ENCODE data around the gene TBX4.

Gene TBX4

DNA sequence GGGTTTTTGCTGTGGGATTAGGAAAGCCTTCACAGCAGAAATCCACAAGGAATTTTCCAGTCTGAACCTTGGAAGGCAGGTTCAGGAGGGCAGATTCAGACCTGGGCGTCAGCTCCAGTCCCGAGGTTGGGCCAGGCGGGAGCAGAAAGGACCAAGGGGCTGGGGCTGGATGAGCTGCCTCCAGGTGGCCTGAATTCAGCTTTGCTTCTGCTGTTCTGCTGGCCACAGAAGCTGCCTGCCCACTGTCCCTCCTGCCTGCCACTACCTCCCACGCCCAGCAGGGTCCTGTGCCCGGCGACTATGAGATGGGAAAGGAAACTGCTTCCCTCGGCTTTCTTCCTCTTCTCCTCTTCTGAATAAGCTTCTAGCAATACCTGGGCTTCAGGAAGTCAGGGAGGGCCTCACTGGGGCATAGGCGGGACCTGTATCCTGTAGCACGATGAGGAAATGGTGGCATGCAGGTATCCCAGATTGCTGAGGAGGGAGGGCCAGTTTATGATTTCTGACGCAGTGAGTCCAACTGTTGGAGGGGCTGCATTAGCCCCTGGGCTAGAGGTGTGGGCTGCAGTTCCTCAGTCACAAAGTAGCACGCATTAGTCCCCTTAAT is 18.4 kb downstream of the TBX4 start:
- ChIA-PET POLR2A (ENCODE audit: low non-redundant PET) (no interaction called here), CTCF (interaction anchor here (0.7 kb wide), 1 partner anchor 23 kb away, joined by 3 read pairs; no protein-coding TSS in a partner anchor)
- no peak overlapping the region for H3K27ac ChIP-seq
- TF ChIP-seq, protein P1, sequence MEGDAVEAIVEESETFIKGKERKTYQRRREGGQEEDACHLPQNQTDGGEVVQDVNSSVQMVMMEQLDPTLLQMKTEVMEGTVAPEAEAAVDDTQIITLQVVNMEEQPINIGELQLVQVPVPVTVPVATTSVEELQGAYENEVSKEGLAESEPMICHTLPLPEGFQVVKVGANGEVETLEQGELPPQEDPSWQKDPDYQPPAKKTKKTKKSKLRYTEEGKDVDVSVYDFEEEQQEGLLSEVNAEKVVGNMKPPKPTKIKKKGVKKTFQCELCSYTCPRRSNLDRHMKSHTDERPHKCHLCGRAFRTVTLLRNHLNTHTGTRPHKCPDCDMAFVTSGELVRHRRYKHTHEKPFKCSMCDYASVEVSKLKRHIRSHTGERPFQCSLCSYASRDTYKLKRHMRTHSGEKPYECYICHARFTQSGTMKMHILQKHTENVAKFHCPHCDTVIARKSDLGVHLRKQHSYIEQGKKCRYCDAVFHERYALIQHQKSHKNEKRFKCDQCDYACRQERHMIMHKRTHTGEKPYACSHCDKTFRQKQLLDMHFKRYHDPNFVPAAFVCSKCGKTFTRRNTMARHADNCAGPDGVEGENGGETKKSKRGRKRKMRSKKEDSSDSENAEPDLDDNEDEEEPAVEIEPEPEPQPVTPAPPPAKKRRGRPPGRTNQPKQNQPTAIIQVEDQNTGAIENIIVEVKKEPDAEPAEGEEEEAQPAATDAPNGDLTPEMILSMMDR (conservative IDR thresholded peaks at IDR 0.05; ENCODE audit: low read depth) = no peak
- no peak for DNase-seq (ENCODE audit: low spot score)

DNA sequence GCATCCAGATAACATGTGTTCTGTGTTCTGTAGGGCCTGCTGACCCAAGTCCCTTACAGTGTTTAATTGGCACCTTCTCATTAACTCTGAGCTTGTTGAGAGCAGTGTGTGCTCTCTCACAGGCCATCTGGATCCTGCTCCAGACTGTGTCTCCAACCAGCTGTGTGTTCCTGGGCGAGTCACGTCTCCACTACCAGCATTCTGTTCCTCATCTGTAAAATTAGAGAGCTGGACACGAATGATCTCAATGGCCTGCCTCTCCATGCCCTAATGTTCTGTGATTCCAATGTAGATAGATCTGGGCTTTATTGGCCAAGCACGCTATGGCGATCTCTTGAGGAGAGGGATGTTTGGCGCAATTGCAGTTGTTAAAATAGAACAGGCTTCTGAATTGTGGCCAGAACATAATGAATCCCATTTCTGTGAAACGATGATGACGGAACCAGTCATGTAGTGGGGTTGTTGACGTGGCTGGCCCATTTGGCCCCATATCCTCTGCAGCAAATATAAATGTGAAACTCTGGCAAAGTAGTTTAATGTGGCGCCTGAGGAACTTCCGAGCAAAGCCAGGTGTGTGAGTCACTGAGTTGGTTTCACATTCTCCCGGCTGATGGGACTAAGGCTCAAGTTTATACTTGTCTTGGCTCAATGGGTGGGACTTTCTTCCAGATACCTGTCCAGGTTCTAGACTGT is 22.2 kb downstream of the TBX4 start:
- TF ChIP-seq, protein P1 (conservative IDR thresholded peaks at IDR 0.05; ENCODE audit: low read depth) = no peak
- POLR2A ChIA-PET (ENCODE audit: low non-redundant PET) = no interaction called here
- peak overlapping the region; percentile 85 for H3K27ac ChIP-seq
- DNase-seq (ENCODE audit: low spot score) = peak; percentile 94
- CTCF ChIA-PET = interaction anchor here (0.6 kb wide), 1 partner anchor 69 kb away, joined by 3 read pairs; no protein-coding TSS in a partner anchor

DNA sequence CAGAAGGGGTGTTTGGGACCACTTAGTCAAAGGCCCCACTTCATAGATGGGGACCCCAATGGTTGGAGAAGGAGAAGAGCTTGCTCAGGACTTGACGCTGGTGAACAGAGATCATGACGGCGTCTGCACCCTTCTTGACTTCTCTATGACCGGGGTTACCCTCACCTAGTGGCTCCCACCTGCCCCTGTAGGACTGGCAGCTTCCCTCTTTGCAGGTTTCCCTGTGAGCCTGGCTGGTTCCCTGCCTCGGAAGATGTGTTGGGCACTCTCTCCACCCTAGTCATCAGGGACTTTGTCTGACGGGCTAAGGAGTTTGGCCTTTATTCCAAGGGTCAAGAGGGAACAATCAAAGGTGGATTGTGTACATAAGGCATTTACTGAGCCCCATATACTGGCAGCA is 22.7 kb downstream of the TBX4 start:
- TF ChIP-seq, protein P1 (conservative IDR thresholded peaks at IDR 0.05; ENCODE audit: low read depth) = no peak
- CTCF ChIA-PET = no interaction called here
- peak overlapping the region; percentile 85 for H3K27ac ChIP-seq
- no peak for DNase-seq (ENCODE audit: low spot score)
- POLR2A ChIA-PET (ENCODE audit: low non-redundant PET) = no interaction called here

DNA sequence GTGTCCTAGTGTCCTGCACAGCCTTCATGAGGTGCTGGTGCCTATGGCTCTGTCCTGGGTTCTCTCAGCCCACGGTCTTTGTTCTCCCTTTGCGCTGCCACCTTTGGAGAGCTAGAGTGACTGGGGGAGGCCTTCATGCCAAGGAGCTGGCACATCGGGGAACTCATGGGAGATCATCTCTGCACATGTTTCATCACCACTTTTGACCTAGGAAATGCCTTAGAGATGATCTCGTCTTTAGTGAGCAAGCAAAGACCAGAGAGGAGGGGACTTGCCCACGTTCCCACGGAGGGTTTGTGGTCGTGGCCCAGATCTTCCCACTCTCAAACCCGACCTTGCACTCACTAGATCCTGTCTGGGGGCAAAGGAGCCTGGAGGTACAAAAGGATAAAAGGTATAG is 23.5 kb downstream of the TBX4 start:
- ChIA-PET POLR2A (ENCODE audit: low non-redundant PET) (no interaction called here), CTCF (interaction anchor here (0.6 kb wide), 1 partner anchor 11 kb away, joined by 3 read pairs; no protein-coding TSS in a partner anchor)
- DNase-seq (ENCODE audit: low spot score) = no peak
- TF ChIP-seq, protein P1 (conservative IDR thresholded peaks at IDR 0.05; ENCODE audit: low read depth) = no peak
- H3K27ac ChIP-seq = peak overlapping the region; percentile 85; the same call in 1 of the 2 replicates

DNA sequence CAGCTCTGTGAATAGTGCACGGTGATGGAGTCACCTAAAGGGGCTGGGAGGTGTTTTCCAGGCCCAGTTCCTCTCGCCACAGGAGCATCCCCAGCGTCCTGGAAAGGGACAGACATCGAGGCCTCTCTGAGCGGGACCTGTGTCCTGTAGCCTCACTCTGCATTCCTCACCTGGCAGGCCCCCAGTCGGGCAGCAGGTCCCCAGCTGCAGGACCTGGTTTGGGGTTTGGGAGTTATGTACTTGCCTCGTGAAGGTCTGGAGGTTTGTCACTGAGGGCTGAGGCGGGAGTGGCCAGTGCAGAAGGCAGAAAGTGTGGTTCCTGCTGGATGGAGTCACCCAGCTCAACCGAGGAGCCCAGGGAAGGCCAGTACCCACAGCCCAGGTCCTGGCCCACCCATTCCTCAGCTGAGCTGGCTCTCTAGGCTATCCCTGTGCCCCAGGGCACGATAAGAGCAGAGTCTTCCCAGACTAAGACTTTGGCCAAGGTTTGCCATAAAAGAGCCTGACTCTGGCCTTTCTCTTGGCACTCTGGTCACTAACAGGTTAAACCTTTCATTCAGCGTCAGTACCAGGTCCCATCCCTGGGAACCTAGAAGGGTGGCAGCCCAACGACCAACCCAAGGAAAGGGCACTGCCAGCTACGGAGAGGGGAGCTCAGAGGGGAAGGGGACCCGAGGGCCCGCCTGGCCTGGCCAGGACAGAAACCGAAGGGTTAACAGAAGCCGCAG is 24.4 kb downstream of the TBX4 start:
- TF ChIP-seq, protein P1 (conservative IDR thresholded peaks at IDR 0.05; ENCODE audit: low read depth) = no peak
- CTCF ChIA-PET = no interaction called here
- no peak for DNase-seq (ENCODE audit: low spot score)
- POLR2A ChIA-PET (ENCODE audit: low non-redundant PET) = no interaction called here
- no peak overlapping the region for H3K27ac ChIP-seq

DNA sequence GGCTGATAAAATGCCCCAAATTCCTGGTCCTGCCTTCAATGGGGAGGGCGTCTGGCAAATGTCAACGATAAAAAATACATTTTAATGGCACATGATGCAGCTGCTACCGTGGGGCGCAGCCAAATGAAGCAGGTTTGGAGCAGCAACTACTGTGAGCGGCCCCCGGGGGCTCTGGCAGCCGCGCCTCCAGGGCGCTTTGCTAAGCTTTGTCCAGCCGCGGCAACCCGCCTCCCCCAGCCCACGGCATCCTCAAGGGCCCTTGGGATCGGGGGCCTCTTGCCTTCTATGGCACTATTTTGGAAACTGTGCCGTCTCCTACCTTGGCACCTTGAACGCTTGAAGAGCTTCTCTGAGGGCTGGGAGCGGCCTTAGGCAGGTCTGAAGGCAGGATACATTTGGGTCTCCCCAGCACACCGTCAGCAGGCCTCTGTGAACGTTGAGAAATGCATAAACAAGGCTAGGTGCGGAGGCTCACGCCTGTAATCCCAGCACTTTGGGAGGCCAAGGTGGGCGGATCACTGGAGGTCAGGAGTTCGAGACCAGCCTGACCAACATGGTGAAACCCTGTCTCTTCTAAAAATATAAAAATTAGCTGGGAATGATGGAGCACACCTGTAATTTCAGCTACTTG is 25.1 kb downstream of the TBX4 start:
- ChIA-PET CTCF (no interaction called here), POLR2A (ENCODE audit: low non-redundant PET) (no interaction called here)
- TF ChIP-seq, protein P1 (conservative IDR thresholded peaks at IDR 0.05; ENCODE audit: low read depth) = no peak
- no peak overlapping the region for H3K27ac ChIP-seq
- no peak for DNase-seq (ENCODE audit: low spot score)
